Esophagus muscularis mucosa (tissue), 4 donors: Measurements from ENCODE around the gene SPINT2. TPM values are rescaled to one million over a fixed set of nuclear protein-coding genes. Genes with fewer than 3 reads are reported as not detected.
A peak's percentile ranks its signal among the peaks of the same experiment; 100 is the strongest.
"Not testable (repeated sequence)": the region's sequence is repeated elsewhere in the genome, so short reads cannot be mapped to it uniquely, and the experiment has no call there.

Experiments
- DNase-seq: peaks from one replicate; pipeline ENCODE4 v3.0.0-alpha.2; 2017; ENCODE audit errors: extremely low spot score
- H3K27ac ChIP-seq, 4 donors: fragments of 200-600 bp; sonication (generic); replicated peaks in 1 of 4; 1 replicate in 3 of 4; 2 replicates in 1 of 4; pipeline ENCODE4 v1.5.1; 2016 to 2019; ENCODE audit warnings: mild to moderate bottlenecking in 1 of 4
- H3K27me3 ChIP-seq, 4 donors: fragments of 200-600 bp; sonication (generic); one replicate each; pipeline versions ENCODE4 v1.5.1 to v1.6.0; 2016 to 2019
- H3K36me3 ChIP-seq, 4 donors: fragments of 200-600 bp; sonication (generic); one replicate each; pipeline ENCODE4 v1.5.1; 2016 to 2019
- H3K4me1 ChIP-seq, 4 donors: fragments of 200-600 bp; sonication (generic); one replicate each; pipeline ENCODE4 v1.5.1; 2016 to 2019
- H3K4me3 ChIP-seq, 4 donors: fragments of 200-600 bp; sonication (generic); 1 replicate in 2 of 4; 2 replicates in 2 of 4; pipeline ENCODE4 v1.5.1; 2016 to 2019; ENCODE audit warnings: mild to moderate bottlenecking in 4 of 4, moderate library complexity in 1 of 4
- H3K9me3 ChIP-seq, 4 donors: fragments of 200-600 bp; sonication (generic); 1 replicate in 3 of 4; 2 replicates in 1 of 4; pipeline ENCODE4 v1.5.1; 2016 to 2019
- CTCF ChIP-seq, 3 experiments: fragments of 200-600 bp in 2 of 3; fragments of 450-650 bp in 1 of 3; sonication (generic) in 2 of 3; IDR thresholded peaks; one replicate each; pipeline ENCODE4 v1.5.1; 2017 to 2019; ENCODE audit warnings: antibody characterized with exemption in 3 of 3, mild to moderate bottlenecking in 2 of 3, moderate library complexity in 1 of 3
- EP300 ChIP-seq: sonication (generic); formaldehyde crosslinking; IDR thresholded peaks from one replicate; pipeline ENCODE4 v1.6.1; 2017; ENCODE audit warnings: antibody characterized with exemption
- POLR2A ChIP-seq: fragments of 450-650 bp; IDR thresholded peaks from one replicate; pipeline ENCODE4 v1.6.1; 2017; ENCODE audit warnings: antibody characterized with exemption, moderate library complexity, mild to moderate bottlenecking, low read depth
- POLR2AphosphoS5 ChIP-seq, 2 donors: sonication (generic); formaldehyde crosslinking; IDR thresholded peaks; one replicate each; pipeline ENCODE4 v1.6.1; 2017; ENCODE audit warnings: antibody characterized with exemption in 2 of 2
- WGBS: methylation state at CpG from one replicate; pipeline ENCODE4 v1.1.5; 2018; 5-methylcytosine and 5-hydroxymethylcytosine counted together
- intact Hi-C: fragments of 100-400 bp; cut with DNase I; formaldehyde crosslinking; loops from one replicate; pipeline ENCODE4 v1.15.1; 2023
- small RNA-seq, 3 donors: library from RNA; depleted of rRNA; stranded (forward); fragments of <200 nt; gene quantifications; one replicate each; pipeline ENCODE3, GENCODE V24; 2016
- total RNA-seq, 4 donors: library from RNA; depleted of rRNA; stranded (reverse); fragments of >200 nt; gene quantifications; one replicate each; pipeline versions ENCODE4 v1.1.0 to v1.2.1, GENCODE V29; 2016

Gene SPINT2
- total RNA-seq, 4 donors from 2014 or later, result 5.0 to 13.4 (median 11.4) TPM

GRCh38 chr19:38336638-38337359, 72.4 kb downstream of the SPINT2 start:
- Histone ChIP-seq H3K27ac (peak overlapping the region; percentile 92 to 99 (median 94)), H3K9me3 (no peaks in the 10 kb centered on the region), H3K27me3 (no peaks in the 10 kb centered on the region), H3K36me3 (peaks cover 0 to 38% (median 0%) of the 10 kb centered on the region in 4 donors), H3K4me1 (peaks cover 5 to 21% (median 17%) of the 10 kb centered on the region in 4 donors), H3K4me3 (peak overlapping the region; percentile 65 to 74 (median 72))
- WGBS, result 2% methylated on average over 38 of the region's 41 CpGs
- intact Hi-C loops, result loop anchor here (2.0 to 10.0 kb wide), 2 partner anchors 38 to 432 kb away; partner anchors contain the start of genes PSMD8, SIPA1L3 and WDR87
- DNase-seq, result peak; percentile 99
- TF ChIP-seq EP300 (no peak), POLR2AphosphoS5 (IDR thresholded peaks at IDR 0.05) (peak in 1 of 2 donors; percentile 46), CTCF (IDR thresholded peaks at IDR 0.05) (no peak), POLR2A (no peak)

DNA sequence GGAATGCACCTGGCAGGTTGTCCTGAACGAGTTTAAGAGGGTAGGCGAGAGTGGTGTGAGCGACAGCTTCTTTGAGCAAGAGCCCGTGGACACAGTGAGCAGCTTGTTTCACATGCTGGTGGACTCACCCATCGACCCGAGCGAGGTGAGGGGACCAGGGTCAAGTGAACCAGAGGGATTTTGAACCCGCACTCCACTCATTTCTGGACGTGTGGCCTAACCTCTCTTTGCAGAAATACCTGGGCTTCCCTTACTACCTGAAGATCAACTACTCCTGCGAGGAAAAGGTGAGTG, 72.9 kb downstream of the SPINT2 start:
- intact Hi-C loops, result loop anchor here (2.0 to 10.0 kb wide), 2 partner anchors 37 to 433 kb away; partner anchors contain the start of genes PSMD8, SIPA1L3 and WDR87
- no peaks in the 10 kb centered on the region for H3K27me3 ChIP-seq
- peak overlapping the region; percentile 65 to 74 (median 72) for H3K4me3 ChIP-seq
- no peak for TF ChIP-seq CTCF (IDR thresholded peaks at IDR 0.05)
- no peak for TF ChIP-seq POLR2AphosphoS5 (IDR thresholded peaks at IDR 0.05)
- TF ChIP-seq EP300, result no peak
- TF ChIP-seq POLR2A, result no peak
- no peak for DNase-seq
- H3K4me1 ChIP-seq, result peaks cover 5 to 21% (median 17%) of the 10 kb centered on the region in 4 donors
- no peaks in the 10 kb centered on the region for H3K9me3 ChIP-seq
- H3K27ac ChIP-seq, result peak overlapping the region; percentile 92 to 99 (median 94)
- WGBS, result 70% methylated on average over 8 of the region's 10 CpGs
- peaks cover 0 to 38% (median 0%) of the 10 kb centered on the region in 4 donors for H3K36me3 ChIP-seq

DNA sequence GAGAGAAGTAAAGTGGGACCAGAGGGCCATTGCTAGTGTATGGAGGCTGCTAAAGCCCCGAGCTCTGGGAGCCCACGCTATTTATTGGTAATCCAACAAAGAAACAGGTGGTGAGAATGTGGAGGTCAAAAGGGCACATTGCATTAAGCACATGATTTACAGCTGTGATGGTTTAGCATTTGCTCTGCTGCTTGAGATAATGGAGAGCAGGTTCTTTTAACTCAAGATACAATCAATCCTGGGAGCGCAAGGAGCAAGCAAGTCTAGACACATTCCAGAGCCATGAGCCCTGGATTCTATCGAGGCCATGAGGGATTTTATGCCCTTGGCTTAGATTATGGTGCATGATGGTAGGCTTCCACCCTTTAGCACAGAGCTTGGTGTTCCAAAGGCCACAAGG, 74.6 kb downstream of the SPINT2 start:
- Histone ChIP-seq H3K36me3 (peaks cover 0 to 53% (median under 1%) of the 10 kb centered on the region in 4 donors), H3K4me1 (peaks cover 5 to 21% (median 17%) of the 10 kb centered on the region in 4 donors)
- not testable (repeated sequence) for H3K9me3 ChIP-seq, DNase-seq, H3K4me3 ChIP-seq, H3K27me3 ChIP-seq, H3K27ac ChIP-seq
- intact Hi-C loops, result loop anchor here (10.0 kb wide), 1 partner anchor 434 kb away; the partner anchor contains the start of genes SIPA1L3 and WDR87
- 68% methylated on average over 4 of the region's 4 CpGs for WGBS

DNA sequence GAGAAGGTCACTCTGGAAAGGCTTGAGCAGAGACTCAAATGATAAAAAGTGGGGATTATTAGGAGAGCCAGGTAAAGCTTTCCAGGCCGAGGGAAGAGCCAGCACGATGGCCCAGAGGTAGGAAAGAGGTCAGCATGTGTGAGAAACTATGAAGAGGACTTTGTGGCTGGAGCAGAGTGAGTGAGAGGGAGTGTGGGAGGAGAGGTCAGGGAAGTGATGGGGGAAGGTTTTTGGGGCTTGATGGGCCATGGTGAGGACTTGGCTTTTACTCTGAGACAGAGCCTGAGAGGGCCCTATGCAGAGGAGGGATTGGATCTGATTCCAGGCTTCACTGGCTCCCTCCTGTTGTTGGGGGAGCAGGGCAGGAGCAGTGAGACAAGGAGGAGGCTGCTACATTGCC, 76.6 kb downstream of the SPINT2 start:
- WGBS, result 94% methylated on average over 2 of the region's 2 CpGs
- intact Hi-C loops, result no loop called here
- H3K36me3 ChIP-seq, result peaks cover 0 to 58% (median 4%) of the 10 kb centered on the region in 4 donors
- H3K4me1 ChIP-seq, result peaks cover 5 to 16% (median 12%) of the 10 kb centered on the region in 4 donors
- no peak for DNase-seq
- no peak overlapping the region for H3K4me3 ChIP-seq
- H3K27ac ChIP-seq, result no peak overlapping the region
- H3K9me3 ChIP-seq, result no peaks in the 10 kb centered on the region
- TF ChIP-seq CTCF (IDR thresholded peaks at IDR 0.05) (no peak), EP300 (no peak), POLR2A (no peak), POLR2AphosphoS5 (IDR thresholded peaks at IDR 0.05) (no peak)
- H3K27me3 ChIP-seq, result no peaks in the 10 kb centered on the region

Small RNA genes within 50 kb of the gene (small RNA-seq; reads per million reads assigned to genes)
- gene RF00019, result 0 reads per million in 3 donors

Other genes starting within 250 kb of the SPINT2 start
- gene DPF1, start 40.4 kb upstream of the SPINT2 start, total RNA-seq, result under 1 TPM in 2 of 4 donors, not detected in 2; 0.17 to 0.83 TPM
- gene PPP1R14A, start 8.2 kb upstream of the SPINT2 start, total RNA-seq, result 100 to 1,000 TPM; 217 to 794 (median 445) TPM
- 1 to 10 TPM; 7.8 to 8.6 (median 8.1) TPM for gene C19orf33, start 39.7 kb downstream of the SPINT2 start, total RNA-seq
- gene YIF1B, start 51.4 kb downstream of the SPINT2 start, total RNA-seq, result 10 to 100 TPM; 10.8 to 26.5 (median 21.5) TPM
- 10 to 100 TPM in 1 of 4 donors, 1 to 10 TPM in 3; 2.3 to 13.0 (median 4.2) TPM for gene KCNK6, start 55.3 kb downstream of the SPINT2 start, total RNA-seq
- 1 to 10 TPM; 2.3 to 6.6 (median 3.4) TPM for gene CATSPERG, start 71.3 kb downstream of the SPINT2 start, total RNA-seq
- gene PSMD8, start 110.0 kb downstream of the SPINT2 start, total RNA-seq, result 100 to 1,000 TPM; 145 to 259 (median 212) TPM
- 1 to 10 TPM in 1 of 4 donors, under 1 TPM in 2, not detected in 1; 0.33 to 2.2 (median 0.91) TPM for gene GGN, start 123.5 kb downstream of the SPINT2 start, total RNA-seq
- gene SPRED3, start 124.1 kb downstream of the SPINT2 start, total RNA-seq, result under 1 TPM; 0.46 to 0.83 (median 0.59) TPM
- gene FAM98C, start 138.5 kb downstream of the SPINT2 start, total RNA-seq, result 10 to 100 TPM; 16.2 to 22.0 (median 19.7) TPM
- 1 to 10 TPM; 3.2 to 7.8 (median 4.4) TPM for gene RASGRP4, start 161.6 kb downstream of the SPINT2 start, total RNA-seq
- gene RYR1, start 169.1 kb downstream of the SPINT2 start, total RNA-seq, result 1 to 10 TPM in 3 of 4 donors, under 1 TPM in 1; 0.99 to 4.0 (median 2.7) TPM